HG03039 (cell line): Measurements from ENCODE around the gene GJA4.

ENCODE experiments used
- ATAC-seq: cut with Tn5 transposase; IDR thresholded peaks from one replicate; pipeline ENCODE4 v1.9.1; 2021; ENCODE audit warnings: mild to moderate bottlenecking, moderate library complexity; ENCODE audit not compliant: unreplicated experiment

Gene GJA4

GRCh38 chr1:34792868-34793727 lies at the start of gene GJA4:
Gene GJA4 (plus strand): TSS chr1:34792999. CDS start chr1:34794214, 1,215 bp downstream.
- ATAC-seq: no peak

GRCh38 chr1:34743775-34744174 lies 49.0 kb upstream of the GJA4 start:
- no peak for ATAC-seq

GRCh38 chr1:34744851-34745250 lies 47.9 kb upstream of the GJA4 start:
- ATAC-seq: no peak

- ATAC-seq: no peak
Observed at GRCh38 chr1:34745666-34746065, 47.1 kb upstream of the GJA4 start.

GRCh38 chr1:34746101-34746500 lies 46.7 kb upstream of the GJA4 start:
- no peak for ATAC-seq

GRCh38 chr1:34746785-34747637 lies 45.8 kb upstream of the GJA4 start:
- no peak for ATAC-seq

- ATAC-seq: no peak
Observed at GRCh38 chr1:34747638-34747941, 45.2 kb upstream of the GJA4 start.

GRCh38 chr1:34749992-34750391 lies 42.8 kb upstream of the GJA4 start:
- no peak for ATAC-seq

GRCh38 chr1:34750610-34751009 lies 42.2 kb upstream of the GJA4 start:
- ATAC-seq: no peak

- ATAC-seq: no peak
Observed at GRCh38 chr1:34753163-34753562, 39.6 kb upstream of the GJA4 start.

- no peak for ATAC-seq
Observed at GRCh38 chr1:34754964-34755637, 37.7 kb upstream of the GJA4 start, which contains the start of gene GJB5. Gene GJB5 (plus strand): TSS chr1:34755047. CDS start chr1:34757331, 2,284 bp downstream.

- no peak for ATAC-seq
Observed at GRCh38 chr1:34755961-34756360, 36.8 kb upstream of the GJA4 start.

GRCh38 chr1:34757386-34757785 lies 35.4 kb upstream of the GJA4 start:
- ATAC-seq: no peak

- ATAC-seq: no peak
Observed at GRCh38 chr1:34758751-34759150, 34.0 kb upstream of the GJA4 start.

- ATAC-seq: no peak
Observed at GRCh38 chr1:34759503-34760357, 33.1 kb upstream of the GJA4 start, which contains the start of gene GJB4. Gene GJB4 (plus strand): TSS chr1:34759740. CDS start chr1:34761255, 1,515 bp downstream.

GRCh38 chr1:34761176-34761761 lies 31.5 kb upstream of the GJA4 start:
- ATAC-seq: no peak

GRCh38 chr1:34761776-34762307 lies 31.0 kb upstream of the GJA4 start:
- no peak for ATAC-seq

- no peak for ATAC-seq
Observed at GRCh38 chr1:34762474-34763141, 30.2 kb upstream of the GJA4 start.

- ATAC-seq: no peak
Observed at GRCh38 chr1:34763142-34763781, 29.5 kb upstream of the GJA4 start.
